ENCODE data around the gene GPR34. TPM values are rescaled to one million over a fixed set of nuclear protein-coding genes. Genes with fewer than 3 reads are reported as not detected.

GPR34 gene
- total RNA-seq, 1 donor from 2014 or later = 1.5 TPM

GRCh38 chrX:41707218-41707617 lies 18.4 kb downstream of the GPR34 start:
- DNase-seq (ENCODE audit: low spot score in 2 of 2) = no peak
- Histone ChIP-seq H3K9me3 (no peaks in the 10 kb centered on the region), H3K27me3 (no peaks in the 10 kb centered on the region), H3K4me3 (no peak overlapping the region), H3K36me3 (no peaks in the 10 kb centered on the region), H3K4me1 (no peaks in the 10 kb centered on the region), H3K27ac (no peak overlapping the region)
- TF ChIP-seq, protein P1, sequence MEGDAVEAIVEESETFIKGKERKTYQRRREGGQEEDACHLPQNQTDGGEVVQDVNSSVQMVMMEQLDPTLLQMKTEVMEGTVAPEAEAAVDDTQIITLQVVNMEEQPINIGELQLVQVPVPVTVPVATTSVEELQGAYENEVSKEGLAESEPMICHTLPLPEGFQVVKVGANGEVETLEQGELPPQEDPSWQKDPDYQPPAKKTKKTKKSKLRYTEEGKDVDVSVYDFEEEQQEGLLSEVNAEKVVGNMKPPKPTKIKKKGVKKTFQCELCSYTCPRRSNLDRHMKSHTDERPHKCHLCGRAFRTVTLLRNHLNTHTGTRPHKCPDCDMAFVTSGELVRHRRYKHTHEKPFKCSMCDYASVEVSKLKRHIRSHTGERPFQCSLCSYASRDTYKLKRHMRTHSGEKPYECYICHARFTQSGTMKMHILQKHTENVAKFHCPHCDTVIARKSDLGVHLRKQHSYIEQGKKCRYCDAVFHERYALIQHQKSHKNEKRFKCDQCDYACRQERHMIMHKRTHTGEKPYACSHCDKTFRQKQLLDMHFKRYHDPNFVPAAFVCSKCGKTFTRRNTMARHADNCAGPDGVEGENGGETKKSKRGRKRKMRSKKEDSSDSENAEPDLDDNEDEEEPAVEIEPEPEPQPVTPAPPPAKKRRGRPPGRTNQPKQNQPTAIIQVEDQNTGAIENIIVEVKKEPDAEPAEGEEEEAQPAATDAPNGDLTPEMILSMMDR (IDR thresholded peaks at IDR 0.05) = no peak
- intact Hi-C loops (cut with DNase I) = loop anchor here (5.0 to 10.0 kb wide), 2 partner anchors 150 to 262 kb away; partner anchors contain the start of gene NYX

DNA sequence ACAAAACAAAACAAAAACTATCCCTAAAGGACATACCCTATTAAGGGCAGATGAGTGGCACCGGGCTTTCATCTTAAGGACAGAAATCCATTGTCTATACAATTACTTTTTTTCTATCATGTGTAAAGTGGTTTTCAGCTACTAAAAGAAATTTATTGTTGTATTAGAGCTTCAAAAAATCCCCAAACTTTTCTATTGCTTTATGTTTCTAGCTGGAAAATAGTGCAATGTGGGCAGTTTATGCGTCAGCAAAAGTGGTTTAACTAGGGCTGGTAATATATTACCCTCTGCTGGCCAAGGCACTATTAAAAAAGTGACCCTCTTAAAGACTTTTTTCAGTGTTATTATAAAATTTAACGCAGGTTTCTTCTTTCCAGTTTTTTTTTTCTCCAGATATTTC lies 19.7 kb downstream of the GPR34 start:
- H3K4me3 ChIP-seq = no peak overlapping the region
- DNase-seq (ENCODE audit: low spot score in 2 of 2) = no peak
- intact Hi-C loops (cut with DNase I) = loop anchor here (5.0 to 10.0 kb wide), 2 partner anchors 151 to 264 kb away; partner anchors contain the start of gene NYX
- H3K27me3 ChIP-seq = no peaks in the 10 kb centered on the region
- H3K4me1 ChIP-seq = no peaks in the 10 kb centered on the region
- H3K9me3 ChIP-seq = no peaks in the 10 kb centered on the region
- TF ChIP-seq, protein P1 (IDR thresholded peaks at IDR 0.05) = peak in 2 of 3 experiments; percentile 21 to 34
- H3K27ac ChIP-seq = no peak overlapping the region
- no peaks in the 10 kb centered on the region for H3K36me3 ChIP-seq

- Histone ChIP-seq H3K9me3 (no peaks in the 10 kb centered on the region), H3K36me3 (no peaks in the 10 kb centered on the region), H3K27me3 (no peaks in the 10 kb centered on the region), H3K27ac (no peak overlapping the region), H3K4me1 (no peaks in the 10 kb centered on the region), H3K4me3 (no peak overlapping the region)
- DNase-seq (ENCODE audit: low spot score in 2 of 2) = no peak
- TF ChIP-seq, protein P1 (IDR thresholded peaks at IDR 0.05) = no peak
- intact Hi-C loops (cut with DNase I) = no loop called here
Measured at GRCh38 chrX:41711021-41711667, 22.4 kb downstream of the GPR34 start.

DNA sequence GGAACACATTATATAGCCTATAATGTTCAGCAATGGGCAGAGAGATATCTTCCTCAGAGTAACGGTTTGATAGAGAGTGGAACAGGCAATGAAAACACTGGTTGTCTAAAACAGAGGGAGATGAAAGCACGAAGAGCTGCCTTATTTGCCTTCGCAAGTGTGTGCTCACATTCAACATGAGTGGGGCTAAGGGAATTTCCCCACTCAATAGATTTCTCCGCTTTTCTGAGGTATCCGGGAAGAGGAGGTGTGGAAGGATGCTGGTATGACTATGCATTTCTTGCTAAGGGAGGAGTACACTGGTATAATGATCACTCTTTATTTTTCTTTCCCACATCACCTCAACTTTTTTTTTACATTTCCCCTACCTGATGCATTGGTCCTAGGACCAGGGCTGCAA lies 27.4 kb downstream of the GPR34 start:
- H3K36me3 ChIP-seq = no peaks in the 10 kb centered on the region
- intact Hi-C loops (cut with DNase I) = no loop called here
- no peak overlapping the region for H3K4me3 ChIP-seq
- TF ChIP-seq, protein P1 (IDR thresholded peaks at IDR 0.05) = no peak
- no peak overlapping the region for H3K27ac ChIP-seq
- H3K4me1 ChIP-seq = no peaks in the 10 kb centered on the region
- peaks cover 0 to 7% of the 10 kb centered on the region in 2 donors for H3K9me3 ChIP-seq
- DNase-seq (ENCODE audit: low spot score in 2 of 2) = no peak
- H3K27me3 ChIP-seq = no peaks in the 10 kb centered on the region

DNA sequence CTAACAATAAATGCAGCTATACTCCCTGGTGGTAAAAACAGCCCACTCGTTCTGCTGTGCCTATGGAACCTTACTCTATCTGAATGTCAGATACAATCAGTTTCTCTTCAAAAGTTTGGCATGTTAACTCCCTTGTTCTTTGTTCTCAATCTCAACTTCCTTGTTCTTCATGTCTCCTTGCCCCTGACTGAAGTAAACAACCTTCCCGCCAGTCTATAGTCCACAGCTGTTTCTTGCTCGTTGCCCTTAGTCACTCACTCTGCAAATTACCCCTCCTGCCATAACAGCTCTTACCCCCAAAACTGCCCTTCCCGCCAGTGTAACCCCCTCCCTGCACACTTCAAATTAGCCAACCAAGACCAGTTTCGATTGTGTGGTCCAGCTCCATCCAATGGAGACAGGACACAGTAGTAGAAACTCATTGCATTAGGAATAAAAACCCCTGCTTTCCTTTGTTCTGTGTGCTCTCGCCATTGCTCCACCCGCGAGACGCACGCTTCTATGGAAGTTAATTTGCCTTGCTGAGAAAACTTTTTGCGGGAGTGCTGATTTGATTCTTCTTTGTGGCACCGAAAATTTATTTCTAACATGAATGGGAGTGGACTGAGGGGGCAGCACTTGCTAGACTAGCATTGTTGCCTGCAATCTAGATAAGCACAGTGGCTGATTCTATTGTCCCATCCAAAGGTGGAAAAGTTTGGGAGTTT lies 28.1 kb downstream of the GPR34 start:
- peaks cover 0 to 7% of the 10 kb centered on the region in 2 donors for H3K9me3 ChIP-seq
- no peak for DNase-seq (ENCODE audit: low spot score in 2 of 2)
- no peaks in the 10 kb centered on the region for H3K27me3 ChIP-seq
- no peaks in the 10 kb centered on the region for H3K36me3 ChIP-seq
- TF ChIP-seq, protein P1 (IDR thresholded peaks at IDR 0.05) = no peak
- H3K4me1 ChIP-seq = no peaks in the 10 kb centered on the region
- intact Hi-C loops (cut with DNase I) = no loop called here
- H3K27ac ChIP-seq = no peak overlapping the region
- no peak overlapping the region for H3K4me3 ChIP-seq
